ENCODE results near the gene FRMD6. TPM values are rescaled to one million over a fixed set of nuclear protein-coding genes. Genes with fewer than 3 reads are reported as not detected.
"Not testable (repeated sequence)": the region's sequence is repeated elsewhere in the genome, so short reads cannot be mapped to it uniquely, and the experiment has no call there.

FRMD6 gene
- total and polyA plus RNA-seq, 2 experiments from 2014 or later = 5.4 to 18.7 TPM

- not testable (repeated sequence) for H3K4me1 Mint-ChIP-seq; H2AFZ ChIP-seq; H3K27me3 Mint-ChIP-seq (ENCODE audit: insufficient read depth, low read depth, poor library complexity); H3K4me2 ChIP-seq; H3K36me3 ChIP-seq (ENCODE audit: insufficient read depth); H3K79me2 ChIP-seq (replicated peaks; ENCODE audit: insufficient read depth); H3K4me3 ChIP-seq; H3K27ac Mint-ChIP-seq; H4K20me1 ChIP-seq (replicated peaks; ENCODE audit: insufficient read depth); H3F3A ChIP-seq (replicated peaks; ENCODE audit: low read depth); H3K27ac ChIP-seq (ENCODE audit: low read depth); ATAC-seq; H3K9me2 ChIP-seq (ENCODE audit: insufficient read depth); H3K27me3 ChIP-seq (ENCODE audit: insufficient read depth); H3K36me3 Mint-ChIP-seq (ENCODE audit: low read depth); H3K9me3 Mint-ChIP-seq; DNase-seq (ENCODE audit: low spot score); H3K4me3 Mint-ChIP-seq; H3K4me1 ChIP-seq (ENCODE audit: insufficient read depth)
Measured at GRCh38 chr14:51633298-51633697, 18.4 kb upstream of the FRMD6 start.

GRCh38 chr14:51636109-51636508, 15.6 kb upstream of the FRMD6 start:
- no peaks in the 10 kb centered on the region for H3K79me2 ChIP-seq (replicated peaks; ENCODE audit: insufficient read depth)
- no peak overlapping the region for H3K4me3 Mint-ChIP-seq
- H4K20me1 ChIP-seq (replicated peaks; ENCODE audit: insufficient read depth) = no peaks in the 10 kb centered on the region
- H3K4me1 Mint-ChIP-seq = peaks cover 6% of the 10 kb centered on the region; the same call in 2 of the 3 replicates
- no peaks in the 10 kb centered on the region for H3K36me3 ChIP-seq (ENCODE audit: insufficient read depth)
- H3K4me2 ChIP-seq = no peak overlapping the region
- H2AFZ ChIP-seq = no peak overlapping the region
- H3K27ac Mint-ChIP-seq = no peak overlapping the region
- no peak overlapping the region for H3K4me3 ChIP-seq
- H3K9me3 Mint-ChIP-seq = no peaks in the 10 kb centered on the region
- no peak overlapping the region for H3K27ac ChIP-seq (ENCODE audit: low read depth)
- H3K27me3 Mint-ChIP-seq (ENCODE audit: insufficient read depth, low read depth, poor library complexity) = no peaks in the 10 kb centered on the region
- H3K4me1 ChIP-seq (ENCODE audit: insufficient read depth) = peaks cover 5% of the 10 kb centered on the region; the same call in 1 of the 2 replicates
- no peaks in the 10 kb centered on the region; the same call in 1 of the 2 replicates for H3K9me2 ChIP-seq (ENCODE audit: insufficient read depth)
- no peaks in the 10 kb centered on the region for H3K27me3 ChIP-seq (ENCODE audit: insufficient read depth)
- no peaks in the 10 kb centered on the region for H3F3A ChIP-seq (replicated peaks; ENCODE audit: low read depth)
- H3K36me3 Mint-ChIP-seq (ENCODE audit: low read depth) = no peaks in the 10 kb centered on the region
- ATAC-seq (no peak), DNase-seq (ENCODE audit: low spot score) (no peak)
- TF ChIP-seq ZNF114 (CRISPR knock-in tag; IDR thresholded peaks at IDR 0.05) = no peak
- no peak for TF ChIP-seq ZNF462 (CRISPR knock-in tag; IDR thresholded peaks at IDR 0.05)
- no peak for TF ChIP-seq NANOG (IDR thresholded peaks at IDR 0.05; ENCODE audit: borderline replicate concordance)
- TF ChIP-seq, protein P1, sequence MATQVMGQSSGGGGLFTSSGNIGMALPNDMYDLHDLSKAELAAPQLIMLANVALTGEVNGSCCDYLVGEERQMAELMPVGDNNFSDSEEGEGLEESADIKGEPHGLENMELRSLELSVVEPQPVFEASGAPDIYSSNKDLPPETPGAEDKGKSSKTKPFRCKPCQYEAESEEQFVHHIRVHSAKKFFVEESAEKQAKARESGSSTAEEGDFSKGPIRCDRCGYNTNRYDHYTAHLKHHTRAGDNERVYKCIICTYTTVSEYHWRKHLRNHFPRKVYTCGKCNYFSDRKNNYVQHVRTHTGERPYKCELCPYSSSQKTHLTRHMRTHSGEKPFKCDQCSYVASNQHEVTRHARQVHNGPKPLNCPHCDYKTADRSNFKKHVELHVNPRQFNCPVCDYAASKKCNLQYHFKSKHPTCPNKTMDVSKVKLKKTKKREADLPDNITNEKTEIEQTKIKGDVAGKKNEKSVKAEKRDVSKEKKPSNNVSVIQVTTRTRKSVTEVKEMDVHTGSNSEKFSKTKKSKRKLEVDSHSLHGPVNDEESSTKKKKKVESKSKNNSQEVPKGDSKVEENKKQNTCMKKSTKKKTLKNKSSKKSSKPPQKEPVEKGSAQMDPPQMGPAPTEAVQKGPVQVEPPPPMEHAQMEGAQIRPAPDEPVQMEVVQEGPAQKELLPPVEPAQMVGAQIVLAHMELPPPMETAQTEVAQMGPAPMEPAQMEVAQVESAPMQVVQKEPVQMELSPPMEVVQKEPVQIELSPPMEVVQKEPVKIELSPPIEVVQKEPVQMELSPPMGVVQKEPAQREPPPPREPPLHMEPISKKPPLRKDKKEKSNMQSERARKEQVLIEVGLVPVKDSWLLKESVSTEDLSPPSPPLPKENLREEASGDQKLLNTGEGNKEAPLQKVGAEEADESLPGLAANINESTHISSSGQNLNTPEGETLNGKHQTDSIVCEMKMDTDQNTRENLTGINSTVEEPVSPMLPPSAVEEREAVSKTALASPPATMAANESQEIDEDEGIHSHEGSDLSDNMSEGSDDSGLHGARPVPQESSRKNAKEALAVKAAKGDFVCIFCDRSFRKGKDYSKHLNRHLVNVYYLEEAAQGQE (IDR thresholded peaks at IDR 0.05; ENCODE audit: unreplicated experiment) = no peak
- TF ChIP-seq, protein P2, sequence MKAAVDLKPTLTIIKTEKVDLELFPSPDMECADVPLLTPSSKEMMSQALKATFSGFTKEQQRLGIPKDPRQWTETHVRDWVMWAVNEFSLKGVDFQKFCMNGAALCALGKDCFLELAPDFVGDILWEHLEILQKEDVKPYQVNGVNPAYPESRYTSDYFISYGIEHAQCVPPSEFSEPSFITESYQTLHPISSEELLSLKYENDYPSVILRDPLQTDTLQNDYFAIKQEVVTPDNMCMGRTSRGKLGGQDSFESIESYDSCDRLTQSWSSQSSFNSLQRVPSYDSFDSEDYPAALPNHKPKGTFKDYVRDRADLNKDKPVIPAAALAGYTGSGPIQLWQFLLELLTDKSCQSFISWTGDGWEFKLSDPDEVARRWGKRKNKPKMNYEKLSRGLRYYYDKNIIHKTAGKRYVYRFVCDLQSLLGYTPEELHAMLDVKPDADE (IDR thresholded peaks at IDR 0.05) = no peak
- no peak for TF ChIP-seq JUNB (IDR thresholded peaks at IDR 0.05; ENCODE audit: unreplicated experiment)
- TF ChIP-seq ZNF331 (CRISPR knock-in tag; IDR thresholded peaks at IDR 0.05; ENCODE audit: low read depth) = no peak
- no peak for TF ChIP-seq EZH2 (IDR thresholded peaks at IDR 0.05; ENCODE audit: low read depth, unreplicated experiment)
- TF ChIP-seq STAT1 (IDR thresholded peaks at IDR 0.05; ENCODE audit: unreplicated experiment) = no peak
- TF ChIP-seq CREB1 (CRISPR knock-in tag; IDR thresholded peaks at IDR 0.05; ENCODE audit: low read depth) = no peak
- no peak for TF ChIP-seq EZH2phosphoT487 (IDR thresholded peaks at IDR 0.05; ENCODE audit: unreplicated experiment)
